Stimulated activated naive CD8-positive, alpha-beta T cell treated with anti-CD3 and anti-CD28 coated beads, Interleukin-15, amount 100 ng/mL, for 72 hours (primary cell): Measurements from ENCODE around the gene TNFRSF4.

Experiments used
- ATAC-seq: fragments of 150-1000 bp; cut with Tn5 transposase; 2 replicates; pipeline ENCODE4 v1.10.0; 2021; ENCODE audit warnings: mild to moderate bottlenecking, moderate library complexity
- DNase-seq, 2 donors: peaks; one replicate each; pipeline ENCODE4 v3.0.0; 2021 to 2022
- H3K27ac Mint-ChIP-seq, 2 donors: one replicate each; pipeline ENCODE4 v1.8.0; 2022; ENCODE audit warnings: mild to moderate bottlenecking in 2 of 2, mixed read lengths in 2 of 2, moderate library complexity in 2 of 2
- H3K27me3 Mint-ChIP-seq: one replicate; pipeline ENCODE4 v1.8.0; 2022; ENCODE audit warnings: mixed read lengths
- H3K4me1 Mint-ChIP-seq: one replicate; pipeline ENCODE4 v1.8.0; 2022; ENCODE audit warnings: mild to moderate bottlenecking, mixed read lengths
- H3K4me3 Mint-ChIP-seq, 2 donors: one replicate each; pipeline ENCODE4 v1.8.0; 2022; ENCODE audit warnings: mild to moderate bottlenecking in 2 of 2, mixed read lengths in 2 of 2, moderate library complexity in 1 of 2
- H3K9me3 Mint-ChIP-seq, 2 donors: one replicate each; pipeline ENCODE4 v1.8.0; 2022; ENCODE audit warnings: mixed read lengths in 2 of 2

TNFRSF4 gene

DNA sequence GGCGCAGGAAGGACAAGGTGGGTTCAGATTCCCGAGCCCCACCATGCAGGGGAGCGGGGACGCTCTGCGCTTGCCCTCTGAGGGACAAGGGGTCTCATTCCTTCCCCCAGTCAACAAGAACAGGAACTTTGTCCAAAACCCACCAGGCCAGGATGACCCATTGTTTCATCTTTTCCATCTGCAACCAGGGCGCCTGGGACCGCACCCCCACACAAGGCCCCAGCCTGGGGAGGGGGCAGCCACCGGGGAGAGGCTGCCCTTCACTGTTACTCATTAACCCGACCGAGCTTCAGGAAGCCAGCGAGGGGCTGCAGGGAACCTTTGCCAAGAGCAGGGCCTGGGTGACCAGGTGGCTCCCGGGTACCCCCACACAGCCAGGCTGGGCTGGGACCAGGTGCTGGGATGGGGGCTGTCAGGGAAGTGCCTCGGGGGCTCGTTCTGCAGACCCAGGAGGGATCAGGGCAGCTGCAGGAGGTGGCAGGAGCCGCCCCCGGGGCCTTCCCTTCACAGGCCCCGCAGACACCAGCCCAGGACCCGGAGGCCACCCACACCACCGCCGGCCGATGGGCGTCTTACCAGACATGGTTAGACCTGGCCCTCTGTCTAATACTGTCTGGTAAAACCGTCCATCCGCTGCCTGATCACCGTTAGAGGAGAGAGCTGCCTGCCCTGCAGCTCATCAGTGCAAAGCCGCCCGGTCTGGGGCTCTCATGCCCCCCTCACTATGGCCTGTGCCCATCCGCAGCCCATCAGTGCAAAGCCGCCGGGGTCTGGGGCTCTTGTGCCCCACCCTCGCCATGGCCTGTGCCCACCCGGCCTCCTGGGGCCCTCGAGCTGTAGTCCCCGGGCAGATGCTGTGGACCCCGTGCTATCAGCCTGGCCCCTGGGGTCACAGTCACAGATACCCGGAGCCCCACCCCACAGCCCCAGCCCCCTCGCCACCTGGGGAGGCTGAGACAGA is 45.2 kb downstream of the TNFRSF4 start:
- peaks cover 23% of the 10 kb centered on the region for H3K27me3 Mint-ChIP-seq
- H3K27ac Mint-ChIP-seq: no peak overlapping the region
- H3K9me3 Mint-ChIP-seq: no peaks in the 10 kb centered on the region
- no peak for DNase-seq
- peaks cover 46% of the 10 kb centered on the region for H3K4me1 Mint-ChIP-seq
- ATAC-seq: no peak
- no peak overlapping the region for H3K4me3 Mint-ChIP-seq

DNA sequence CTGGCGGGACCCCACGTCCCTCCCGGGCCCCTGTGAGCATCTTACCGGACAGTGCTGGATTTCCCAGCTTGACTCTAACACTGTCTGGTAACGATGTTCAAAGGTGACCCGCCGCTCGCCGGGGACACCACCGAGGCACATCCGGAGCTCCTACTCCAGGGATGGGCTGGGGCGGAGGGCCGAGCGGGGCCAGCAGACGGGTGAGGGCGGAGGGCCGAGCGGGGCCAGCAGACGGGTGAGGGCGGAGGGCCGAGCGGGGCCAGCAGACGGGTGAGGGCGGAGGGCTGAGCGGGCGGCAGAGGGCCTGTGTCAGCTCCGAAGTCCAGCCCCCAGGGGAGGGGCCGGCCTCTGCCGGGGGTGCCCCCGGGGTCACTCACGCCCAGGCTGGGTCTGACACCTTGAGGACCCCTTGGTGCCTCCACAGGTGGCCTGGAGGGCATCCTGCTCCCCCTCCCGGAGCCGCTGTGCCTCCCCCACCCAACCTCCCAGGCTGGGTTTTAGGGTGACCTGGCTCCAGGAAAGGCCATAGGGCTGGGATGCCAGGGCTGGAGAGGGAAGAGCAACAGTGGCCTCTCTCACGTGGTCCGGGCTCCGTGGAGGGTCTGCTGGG is 46.0 kb downstream of the TNFRSF4 start:
- peaks cover 20% of the 10 kb centered on the region for H3K27me3 Mint-ChIP-seq
- DNase-seq (no peak), ATAC-seq (no peak)
- H3K4me1 Mint-ChIP-seq: peaks cover 40% of the 10 kb centered on the region
- H3K27ac Mint-ChIP-seq: no peak overlapping the region
- H3K9me3 Mint-ChIP-seq: no peaks in the 10 kb centered on the region
- no peak overlapping the region for H3K4me3 Mint-ChIP-seq

DNA sequence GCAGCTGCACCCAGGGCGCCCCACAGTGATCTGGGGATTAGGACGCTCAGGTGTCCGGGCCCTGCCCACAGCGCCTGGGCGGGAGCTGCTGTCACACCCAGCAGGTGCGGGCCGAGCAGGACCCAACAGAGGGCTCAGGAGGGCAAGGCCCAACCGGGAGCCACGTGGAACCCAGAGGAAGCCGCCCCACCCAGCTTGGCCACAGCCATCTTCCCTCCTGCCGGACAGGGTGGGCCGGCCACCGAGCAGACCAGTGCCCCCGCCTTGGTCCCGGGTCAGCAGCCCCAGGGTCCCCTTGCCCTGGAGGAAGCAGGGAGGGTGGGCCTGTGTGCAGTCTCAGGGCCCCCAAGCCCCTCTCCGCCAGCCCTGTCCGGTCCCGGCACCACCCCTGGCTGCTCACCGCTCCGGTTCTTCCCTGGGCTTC is 46.5 kb downstream of the TNFRSF4 start:
- H3K27ac Mint-ChIP-seq: no peak overlapping the region
- DNase-seq: no peak
- no peak for ATAC-seq
- H3K9me3 Mint-ChIP-seq: no peaks in the 10 kb centered on the region
- H3K4me3 Mint-ChIP-seq: no peak overlapping the region
- H3K27me3 Mint-ChIP-seq: peaks cover 15% of the 10 kb centered on the region
- peaks cover 35% of the 10 kb centered on the region for H3K4me1 Mint-ChIP-seq

DNA sequence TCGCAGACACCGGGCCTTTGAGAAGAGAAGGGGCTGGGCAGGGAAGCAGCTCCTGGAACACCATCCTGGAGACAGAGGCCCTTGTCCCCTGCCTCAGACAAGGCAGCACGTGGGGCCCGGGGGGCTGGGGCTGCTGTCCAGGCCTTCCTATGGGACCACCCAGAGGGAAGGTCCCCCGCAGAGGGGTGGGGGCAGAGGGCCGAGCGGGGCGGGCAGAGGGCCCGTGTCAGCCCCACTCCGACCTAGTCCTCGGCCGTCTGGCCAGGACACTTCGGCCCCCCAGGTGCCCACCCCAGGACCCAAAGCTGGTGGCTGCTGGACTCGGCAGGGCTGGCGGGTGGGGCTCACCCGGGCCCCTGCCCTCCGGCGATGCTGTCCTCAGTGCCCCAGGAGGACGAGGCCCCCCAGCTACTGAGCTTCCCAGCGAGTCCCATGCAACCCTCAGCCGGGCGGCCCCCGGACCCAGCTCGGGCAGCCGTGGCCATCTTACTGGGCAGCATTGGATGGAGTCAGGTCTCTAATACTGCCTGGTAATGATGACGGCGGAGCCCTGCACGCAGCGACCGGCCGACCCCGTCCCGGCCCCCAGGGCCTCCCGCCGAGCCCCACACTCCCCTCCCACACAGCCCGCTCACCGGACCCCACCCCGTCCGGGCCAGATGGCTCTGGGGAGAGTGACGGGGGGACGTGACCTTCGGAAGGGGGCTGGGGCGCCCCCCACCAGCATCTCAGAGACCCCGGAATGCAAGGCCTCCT is 47.1 kb downstream of the TNFRSF4 start:
- H3K27ac Mint-ChIP-seq: no peak overlapping the region
- ATAC-seq: peak; percentile 18

DNA sequence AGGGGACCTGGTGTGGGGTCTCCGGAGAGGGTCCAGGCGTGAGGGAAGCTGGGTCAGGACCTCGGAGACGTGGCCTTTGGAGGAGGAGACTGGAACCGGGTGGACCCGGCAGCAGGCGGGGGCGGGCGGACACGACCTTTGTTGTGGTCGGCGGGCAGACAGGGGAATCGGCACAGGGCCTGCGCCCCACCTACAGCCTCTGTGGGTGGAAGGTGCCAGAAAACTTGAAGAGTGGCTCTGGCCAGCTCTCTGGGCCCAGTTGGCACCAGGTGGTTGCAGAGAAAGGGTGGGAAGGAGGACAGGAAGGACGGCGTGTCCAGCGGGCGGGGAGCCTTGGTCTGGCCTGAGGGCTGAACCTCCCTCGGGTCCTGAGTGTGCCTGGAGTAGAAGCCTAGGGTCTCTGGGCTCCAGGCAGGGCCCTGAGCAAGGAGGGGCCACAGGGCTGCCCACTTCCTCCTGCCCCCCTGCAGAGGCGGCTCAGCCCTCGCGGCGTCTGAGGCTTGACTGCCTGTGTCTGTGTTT is 48.0 kb downstream of the TNFRSF4 start:
- no peaks in the 10 kb centered on the region for H3K9me3 Mint-ChIP-seq
- H3K27me3 Mint-ChIP-seq: peaks cover 9% of the 10 kb centered on the region
- peak overlapping the region in 1 of 2 donors; percentile 7 for H3K27ac Mint-ChIP-seq
- peaks cover 20% of the 10 kb centered on the region for H3K4me1 Mint-ChIP-seq
- no peak overlapping the region for H3K4me3 Mint-ChIP-seq
- DNase-seq (no peak), ATAC-seq (no peak)

More for the DNA sequence above, 47.1 kb downstream of the TNFRSF4 start:
- Mint-ChIP-seq H3K4me1 (peaks cover 29% of the 10 kb centered on the region), H3K4me3 (no peak overlapping the region), H3K9me3 (no peaks in the 10 kb centered on the region), H3K27me3 (peaks cover 9% of the 10 kb centered on the region)
- DNase-seq: no peak

DNA sequence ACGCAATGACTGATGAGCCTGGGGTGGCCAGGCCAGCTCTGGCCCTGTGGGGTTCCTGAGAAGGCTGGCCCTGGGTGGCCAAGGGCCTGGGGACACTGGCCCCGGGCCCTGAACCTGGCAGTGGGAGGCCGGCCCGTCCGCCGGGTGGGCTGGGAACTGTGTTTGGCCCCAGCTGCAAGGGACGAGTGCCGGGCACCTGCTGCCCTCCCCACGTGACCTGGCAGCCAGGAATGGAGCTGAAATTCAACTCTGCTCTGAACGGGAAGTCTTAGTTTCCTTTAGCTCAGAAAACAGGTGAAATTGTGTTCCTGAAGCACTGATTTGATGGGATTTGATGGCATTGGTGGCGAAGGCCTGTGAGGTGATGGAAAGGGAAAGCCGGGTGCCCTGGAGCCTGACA is 48.5 kb downstream of the TNFRSF4 start:
- Mint-ChIP-seq H3K4me3 (no peak overlapping the region), H3K27ac (peak overlapping the region in 1 of 2 donors; percentile 7), H3K4me1 (peaks cover 15% of the 10 kb centered on the region), H3K9me3 (no peaks in the 10 kb centered on the region), H3K27me3 (peaks cover 8% of the 10 kb centered on the region)
- DNase-seq (no peak), ATAC-seq (no peak)

DNA sequence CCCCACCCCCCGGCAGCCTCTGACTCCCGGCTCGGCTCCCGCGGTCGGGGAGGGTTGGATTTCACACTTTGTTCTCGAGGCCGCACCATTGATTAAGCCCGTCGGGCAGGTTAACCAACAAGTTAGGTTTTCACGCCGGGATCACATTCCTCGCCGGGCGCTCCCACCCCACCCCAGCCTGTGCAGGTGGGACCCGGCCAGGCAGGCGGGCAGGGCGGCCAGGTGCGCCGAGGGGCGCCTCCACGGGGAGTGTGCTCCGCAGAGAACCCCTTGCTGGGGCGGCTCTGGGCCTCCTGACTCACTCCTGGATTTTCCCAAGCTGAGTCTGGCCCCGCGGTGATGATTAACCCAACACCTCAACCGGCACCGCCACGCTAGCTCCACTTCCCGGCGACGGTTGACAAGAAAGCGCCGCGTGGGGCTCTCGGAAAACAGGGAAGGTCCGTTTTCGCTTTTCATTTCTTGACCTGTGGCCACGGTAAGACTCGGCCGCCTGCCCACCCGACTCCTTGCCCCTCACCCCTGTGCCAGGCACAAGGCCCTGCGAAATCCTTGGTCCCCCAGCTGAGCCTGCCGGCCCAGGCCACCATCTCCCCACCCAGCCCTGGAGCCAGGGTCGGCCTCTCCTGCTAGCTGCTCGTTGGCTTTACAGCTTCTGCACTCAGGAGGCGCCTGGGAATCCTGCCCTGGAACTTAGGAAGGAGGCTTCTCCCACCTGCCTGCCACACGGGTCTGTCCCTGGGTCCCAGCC is 49.1 kb downstream of the TNFRSF4 start:
- H3K4me1 Mint-ChIP-seq: peaks cover 9% of the 10 kb centered on the region
- H3K27me3 Mint-ChIP-seq: peaks cover 2% of the 10 kb centered on the region
- ATAC-seq (no peak), DNase-seq (no peak)
- no peaks in the 10 kb centered on the region for H3K9me3 Mint-ChIP-seq
- H3K27ac Mint-ChIP-seq: no peak overlapping the region
- H3K4me3 Mint-ChIP-seq: no peak overlapping the region

DNA sequence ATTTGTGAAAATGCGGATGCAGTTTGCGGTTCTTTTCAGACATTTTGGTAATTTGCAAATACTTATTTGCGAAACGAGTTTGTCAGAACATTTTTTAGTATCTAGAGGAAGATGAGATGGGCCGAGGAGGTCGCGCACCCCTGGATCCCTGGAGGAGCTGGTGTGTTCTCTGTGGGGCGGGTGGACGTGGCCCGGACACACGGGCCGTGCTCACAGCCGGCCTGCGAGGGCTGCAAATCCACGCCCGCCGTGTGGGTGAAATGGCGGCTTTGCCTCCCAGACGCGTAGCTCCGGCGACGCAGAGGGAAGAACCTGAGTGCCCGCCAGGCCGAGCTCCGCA is 49.6 kb downstream of the TNFRSF4 start:
- H3K4me1 Mint-ChIP-seq: peaks cover 7% of the 10 kb centered on the region
- DNase-seq: no peak
- no peaks in the 10 kb centered on the region for H3K27me3 Mint-ChIP-seq
- no peaks in the 10 kb centered on the region for H3K9me3 Mint-ChIP-seq
- no peak for ATAC-seq
- no peak overlapping the region for H3K4me3 Mint-ChIP-seq
- H3K27ac Mint-ChIP-seq: no peak overlapping the region

DNA sequence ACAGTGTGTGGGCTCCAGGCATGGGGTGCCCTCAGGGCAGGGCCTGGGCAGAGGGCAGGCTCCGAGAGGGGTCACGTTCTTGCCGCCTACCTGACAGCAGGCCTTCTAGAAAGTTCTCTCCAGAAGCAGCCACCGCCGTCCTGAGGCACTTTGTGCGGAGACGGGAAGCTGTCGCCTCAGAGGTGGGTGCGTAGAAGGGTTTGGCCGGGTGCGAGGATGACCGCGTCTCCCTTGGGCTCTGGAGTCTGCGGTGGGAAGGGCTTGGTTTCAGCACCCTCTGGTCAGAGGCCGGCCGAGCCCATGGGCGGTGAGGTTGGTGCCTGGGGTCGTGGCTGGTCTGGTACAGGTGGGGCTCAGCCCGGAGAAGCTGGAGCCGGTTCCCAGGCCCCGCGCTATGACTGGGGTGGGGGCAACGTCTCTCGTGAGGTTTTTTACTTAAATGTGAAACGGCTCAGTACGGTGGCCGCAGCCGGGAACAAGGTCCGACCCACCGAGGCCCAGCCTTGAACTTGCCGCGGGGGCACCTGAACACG is 50.3 kb downstream of the TNFRSF4 start:
- ATAC-seq (no peak), DNase-seq (no peak)
- Mint-ChIP-seq H3K9me3 (no peaks in the 10 kb centered on the region), H3K27me3 (no peaks in the 10 kb centered on the region), H3K4me3 (no peak overlapping the region), H3K4me1 (peaks cover 12% of the 10 kb centered on the region), H3K27ac (no peak overlapping the region)

DNA sequence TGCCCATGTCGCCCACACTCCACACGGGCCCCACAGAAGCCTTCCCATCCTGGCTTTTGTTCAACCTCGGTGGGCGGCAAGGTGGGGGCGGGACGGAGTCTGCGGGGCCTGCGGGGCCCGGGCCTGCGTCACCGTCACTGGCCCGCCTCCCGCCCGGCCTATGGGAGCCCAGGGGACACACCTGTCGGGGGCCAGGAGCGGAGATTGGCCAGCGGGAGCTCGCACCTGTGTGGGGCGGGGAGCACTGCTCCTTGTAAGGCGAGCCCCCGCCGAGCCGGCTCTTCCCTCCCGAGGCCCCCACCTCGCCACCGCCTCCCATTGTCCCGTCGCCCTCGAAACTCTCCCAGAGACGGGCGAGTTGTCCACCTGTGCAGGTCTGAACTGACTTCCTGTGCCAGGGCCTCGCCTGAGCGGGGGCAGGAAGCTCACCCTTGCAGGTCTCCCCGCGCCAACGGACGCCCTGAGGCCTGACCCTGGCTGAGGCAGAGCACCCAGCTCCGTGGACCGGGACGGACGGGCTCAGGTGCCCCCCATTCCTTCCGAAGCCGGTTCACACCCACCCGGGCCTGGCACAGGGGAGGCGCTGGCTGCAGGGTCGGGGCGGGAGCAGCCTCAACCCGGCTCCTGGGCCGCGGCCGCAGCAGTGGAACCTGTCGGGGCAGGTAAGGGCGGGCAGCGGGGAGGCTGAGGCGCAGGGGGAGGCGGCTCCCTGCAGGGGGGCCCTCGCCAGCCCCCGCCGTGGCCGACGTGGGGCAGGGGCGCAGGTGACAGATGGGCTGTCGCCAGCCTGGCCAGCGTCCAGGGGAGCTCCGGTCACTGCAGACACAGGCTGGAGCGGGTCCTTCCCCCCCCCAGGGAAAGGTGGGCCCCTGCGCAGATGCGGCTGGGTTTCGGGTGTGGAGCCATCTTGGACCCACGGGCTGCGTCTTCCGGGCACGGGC is 51.1 kb downstream of the TNFRSF4 start:
- no peak overlapping the region for H3K4me3 Mint-ChIP-seq
- H3K4me1 Mint-ChIP-seq: peaks cover 15% of the 10 kb centered on the region
- ATAC-seq: peak; percentile 2
- no peaks in the 10 kb centered on the region for H3K27me3 Mint-ChIP-seq
- no peak for DNase-seq
- H3K9me3 Mint-ChIP-seq: no peaks in the 10 kb centered on the region
- H3K27ac Mint-ChIP-seq: no peak overlapping the region

DNA sequence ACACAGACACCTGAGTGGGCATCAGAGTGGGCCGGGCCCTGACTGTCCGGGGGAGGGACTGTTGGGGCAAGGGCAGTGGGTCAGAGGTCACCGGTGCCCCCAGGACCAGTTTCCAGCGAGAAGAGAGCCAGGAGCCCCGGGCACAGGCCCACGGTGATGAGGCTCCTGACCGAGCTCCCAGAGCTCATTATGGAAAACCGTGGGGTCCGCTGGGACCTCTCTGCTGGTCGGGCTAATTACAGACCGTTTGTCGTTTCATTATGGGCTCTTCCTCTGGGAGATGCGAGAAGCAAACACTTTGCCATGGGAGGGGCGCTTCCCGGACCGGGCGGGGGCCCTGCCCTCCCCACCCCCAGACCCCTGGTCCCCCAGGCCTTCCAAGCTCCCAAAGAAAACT is 52.3 kb downstream of the TNFRSF4 start:
- no peak overlapping the region for H3K4me3 Mint-ChIP-seq
- no peaks in the 10 kb centered on the region for H3K9me3 Mint-ChIP-seq
- H3K27ac Mint-ChIP-seq: no peak overlapping the region
- H3K27me3 Mint-ChIP-seq: no peaks in the 10 kb centered on the region
- H3K4me1 Mint-ChIP-seq: peaks cover 17% of the 10 kb centered on the region
- DNase-seq (no peak), ATAC-seq (no peak)
